Stomach (tissue), 9 donors: ENCODE measurements around the gene RRBP1. TPM values are rescaled to one million over a fixed set of nuclear protein-coding genes. Genes with fewer than 3 reads are reported as not detected.
A peak's percentile ranks its signal among the peaks of the same experiment; 100 is the strongest.

Experiments used
- DNase-seq, 2 donors: peaks; one replicate each; pipeline versions ENCODE4 v3.0.0 to v3.0.0-alpha.2; 2013 to 2019
- H3K27ac ChIP-seq, 5 donors: fragments of 200-600 bp in 4 of 5; sonication (generic) in 4 of 5; one replicate each; pipeline ENCODE4 v1.5.1; 2013 to 2019; ENCODE audit warnings: mild to moderate bottlenecking in 1 of 5, moderate library complexity in 1 of 5
- H3K27me3 ChIP-seq, 3 donors: fragments of 200-600 bp; sonication (generic); one replicate each; pipeline ENCODE4 v1.5.1; 2017 to 2019; ENCODE audit warnings: mixed run types in 1 of 3
- H3K36me3 ChIP-seq, 4 donors: fragments of 200-600 bp; sonication (generic); 1 replicate in 3 of 4; 2 replicates in 1 of 4; pipeline ENCODE4 v1.5.1; 2016 to 2019
- H3K4me1 ChIP-seq, 4 donors: fragments of 200-600 bp; sonication (generic); one replicate each; pipeline ENCODE4 v1.5.1; 2016 to 2019
- H3K4me3 ChIP-seq, 4 donors: fragments of 200-600 bp; sonication (generic) in 3 of 4; one replicate each; pipeline ENCODE4 v1.5.1; 2016 to 2019; ENCODE audit warnings: mild to moderate bottlenecking in 1 of 4
- H3K9me3 ChIP-seq, 4 donors: fragments of 200-600 bp; sonication (generic); one replicate each; pipeline ENCODE4 v1.5.1; 2016 to 2019
- CTCF ChIP-seq, 7 experiments: fragments of 450-650 bp in 4 of 7; fragments of 200-600 bp in 3 of 7; sonication (generic) in 3 of 7; IDR thresholded peaks; one replicate each; pipeline ENCODE4 v1.5.1; 2016 to 2019; ENCODE audit warnings: antibody characterized with exemption in 7 of 7, control low read depth in 2 of 7, mild to moderate bottlenecking in 1 of 7
- EP300 ChIP-seq: sonication (generic); formaldehyde crosslinking; IDR thresholded peaks from one replicate; pipeline ENCODE4 v1.6.1; 2017; ENCODE audit warnings: antibody characterized with exemption
- POLR2A ChIP-seq, 4 donors: fragments of 450-650 bp; IDR thresholded peaks; one replicate each; pipeline ENCODE4 v1.6.1; 2016; ENCODE audit warnings: antibody characterized with exemption in 4 of 4, control low read depth in 2 of 4, mild to moderate bottlenecking in 1 of 4, moderate library complexity in 1 of 4
- POLR2AphosphoS5 ChIP-seq, 3 donors: sonication (generic); formaldehyde crosslinking; IDR thresholded peaks; one replicate each; pipeline ENCODE4 v1.6.1; 2016; ENCODE audit warnings: antibody characterized with exemption in 3 of 3
- WGBS, 5 donors: extraction: QIAGEN DNeasy Blood & Tissue Kit in 3 of 5; methylation state at CpG; one replicate each; pipeline versions ENCODE4 v1.1.5 to v1.1.7; 2013 to 2018; 5-methylcytosine and 5-hydroxymethylcytosine counted together
- intact Hi-C: fragments of 100-400 bp; cut with DNase I; formaldehyde crosslinking; loops from one replicate; pipeline ENCODE4 v1.15.1; 2023; ENCODE audit warnings: low total_unique reads
- polyA plus RNA-seq, 3 donors: library from polyadenylated mRNA; stranded (reverse); fragments of 200-250 nt; gene quantifications; one replicate each; pipeline ENCODE4 v1.2.3, GENCODE V29; 2013
- total RNA-seq, 5 donors: library from RNA; depleted of rRNA; stranded (reverse); fragments of >200 nt; gene quantifications; one replicate each; pipeline versions ENCODE4 v1.1.0 to v1.2.3, GENCODE V29; 2014 to 2016
- donor health status: healthy with polysubstance abuse.
- donor health status: Bipolar disorder and iron deficiency.
- donor health status: healthy.

The RRBP1 gene
- total and polyA plus RNA-seq, 8 donors, result 34.4 to 456 (median 132) TPM

GRCh38 chr20:17629678-17630089 is 52.4 kb downstream of the RRBP1 start:
- 74 to 87% (median 81%) methylated on average over 17 to 21 of the region's 21 CpGs for WGBS, 5 donors
- peaks cover 82 to 100% (median 100%) of the 10 kb centered on the region in 4 donors for H3K36me3 ChIP-seq

GRCh38 chr20:17629025-17629424 is 53.0 kb downstream of the RRBP1 start:
- Histone ChIP-seq H3K36me3 (peaks cover 82 to 100% (median 100%) of the 10 kb centered on the region in 4 donors), H3K4me3 (no peak overlapping the region), H3K9me3 (no peaks in the 10 kb centered on the region), H3K4me1 (peaks cover 8 to 60% (median 41%) of the 10 kb centered on the region in 4 donors), H3K27ac (peak overlapping the region in 1 of 5 donors; percentile 79), H3K27me3 (no peaks in the 10 kb centered on the region)
- WGBS, 5 donors, result 62 to 85% (median 72%) methylated on average over 3 to 8 of the region's 8 CpGs; no CpG with 5 or more reads in 1 of the 5 donors
- intact Hi-C loops, result no loop called here
- no peak for TF ChIP-seq POLR2AphosphoS5 (IDR thresholded peaks at IDR 0.05)
- no peak for TF ChIP-seq EP300
- no peak for TF ChIP-seq CTCF (IDR thresholded peaks at IDR 0.05)
- no peak for DNase-seq

More at GRCh38 chr20:17629678-17630089, 52.4 kb downstream of the RRBP1 start:
- no peaks in the 10 kb centered on the region for H3K9me3 ChIP-seq
- peaks cover 8 to 66% (median 47%) of the 10 kb centered on the region in 4 donors for H3K4me1 ChIP-seq
- no peaks in the 10 kb centered on the region for H3K27me3 ChIP-seq
- no peak overlapping the region for H3K4me3 ChIP-seq
- intact Hi-C loops, result no loop called here
- DNase-seq, result no peak
- peak overlapping the region in 1 of 5 donors; percentile 21 for H3K27ac ChIP-seq
- no peak for TF ChIP-seq EP300
- TF ChIP-seq CTCF (IDR thresholded peaks at IDR 0.05), result no peak
- TF ChIP-seq POLR2A (IDR thresholded peaks at IDR 0.05), result no peak
- no peak for TF ChIP-seq POLR2AphosphoS5 (IDR thresholded peaks at IDR 0.05)

GRCh38 chr20:17628101-17628841 is 53.8 kb downstream of the RRBP1 start:
- Histone ChIP-seq H3K4me3 (no peak overlapping the region), H3K9me3 (no peaks in the 10 kb centered on the region), H3K27me3 (no peaks in the 10 kb centered on the region), H3K4me1 (peaks cover 8 to 56% (median 36%) of the 10 kb centered on the region in 4 donors), H3K36me3 (peaks cover 82 to 100% (median 100%) of the 10 kb centered on the region in 4 donors), H3K27ac (peak overlapping the region; percentile 16 to 83 (median 70))
- 69 to 88% (median 78%) methylated on average over 16 to 18 of the region's 18 CpGs for WGBS, 5 donors
- intact Hi-C loops, result no loop called here
- DNase-seq, result no peak
- TF ChIP-seq CTCF (IDR thresholded peaks at IDR 0.05) (no peak), POLR2A (IDR thresholded peaks at IDR 0.05) (no peak), EP300 (no peak), POLR2AphosphoS5 (IDR thresholded peaks at IDR 0.05) (no peak)

GRCh38 chr20:17627101-17627955 is 54.7 kb downstream of the RRBP1 start:
- DNase-seq, result no peak

More at GRCh38 chr20:17627101-17627955, 54.7 kb downstream of the RRBP1 start:
- H3K36me3 ChIP-seq, result peaks cover 82 to 100% (median 100%) of the 10 kb centered on the region in 4 donors
- intact Hi-C loops, result no loop called here
- peak overlapping the region; percentile 70 to 84 (median 79) for H3K27ac ChIP-seq
- H3K9me3 ChIP-seq, result no peaks in the 10 kb centered on the region
- no peak overlapping the region for H3K4me3 ChIP-seq
- no peaks in the 10 kb centered on the region for H3K27me3 ChIP-seq
- 52 to 76% (median 58%) methylated on average over 18 to 27 of the region's 27 CpGs for WGBS, 5 donors
- peaks cover 8 to 56% (median 36%) of the 10 kb centered on the region in 4 donors for H3K4me1 ChIP-seq
- TF ChIP-seq EP300 (no peak), CTCF (IDR thresholded peaks at IDR 0.05) (no peak), POLR2AphosphoS5 (IDR thresholded peaks at IDR 0.05) (no peak)
